ENCODE data around the gene DYRK1A. TPM values are rescaled to one million over a fixed set of nuclear protein-coding genes. Genes with fewer than 3 reads are reported as not detected.
A peak's percentile ranks its signal among the peaks of the same experiment; 100 is the strongest.

DYRK1A gene
- total and polyA plus RNA-seq, 10 of the 15 experiments (the other 5 are each of a cell fraction or from before 2014, with no cell fraction given) = 2.4 to 68.6 (median 30.7) TPM

GRCh38 chr21:37459575-37459974, 93.0 kb downstream of the DYRK1A start:
- POLR2A ChIA-PET = interaction anchor here (1.2 kb wide), 1 partner anchor 90 kb away, joined by 3 read pairs; no protein-coding TSS in a partner anchor
- FAIRE-seq (no peak), DNase-seq (ENCODE audit: low read depth, low spot score) (no peak), ATAC-seq (no peak)
- BruUV-seq (replicated peaks) = no TSS peak
- Histone ChIP-seq H3K4me3 (no peak overlapping the region), H3K27ac (ENCODE audit: control insufficient read depth, insufficient read depth) (no peak overlapping the region), H2AFZ (ENCODE audit: control insufficient read depth, low read depth, low read length) (no peak overlapping the region), H3K9me3 (replicated peaks; ENCODE audit: control insufficient read depth, insufficient read depth, low read length) (no peaks in the 10 kb centered on the region; the same call in 2 of the 3 replicates), H4K20me1 (ENCODE audit: control insufficient read depth, insufficient read depth) (peaks cover 8% of the 10 kb centered on the region; the same call in 1 of the 2 replicates), H3K9ac (ENCODE audit: control insufficient read depth, insufficient read depth, low read length) (no peak overlapping the region), H3K27me3 (replicated peaks in 1 of 2; ENCODE audit: control insufficient read depth in 2 of 2, insufficient read depth in 2 of 2, low read length in 1 of 2) (no peaks in the 10 kb centered on the region), H3K4me2 (ENCODE audit: control insufficient read depth, insufficient read depth) (no peak overlapping the region), H3K36me3 (ENCODE audit: control insufficient read depth in 2 of 2, insufficient read depth in 2 of 2, low read length in 1 of 2) (peaks cover 2 to 12% of the 10 kb centered on the region in 2 experiments; a peak in 3 of 4 replicates), H3K79me2 (ENCODE audit: control insufficient read depth, insufficient read depth, low read length) (peaks cover 90% of the 10 kb centered on the region), H3K4me1 (ENCODE audit: control insufficient read depth, insufficient read depth, low read length) (peaks cover 11% of the 10 kb centered on the region)
- SMC1A ChIA-PET (ENCODE audit: uncharacterized antibody, unreplicated experiment) = interaction anchor here (1.9 kb wide), 1 partner anchor 52 kb away, joined by 5 read pairs; no protein-coding TSS in a partner anchor
- 80% methylated on average over 4 of the region's 4 CpGs for WGBS (ENCODE audit: insufficient coverage, insufficient replicate concordance, low lambda C conversion rate, missing lambda C conversion rate)
- intact Hi-C loops (cut with micrococcal nuclease; ENCODE audit: unreplicated experiment) = no loop called here
- CTCF ChIA-PET = interaction anchor here (0.6 kb wide), 1 partner anchor 15 kb away, joined by 3 read pairs; no protein-coding TSS in a partner anchor
- no peak for TF ChIP-seq STAT1 (conservative IDR thresholded peaks at IDR 0.05)
- no peak for TF ChIP-seq ZNF384 (IDR thresholded peaks at IDR 0.05; ENCODE audit: borderline replicate concordance, low read depth, low read length)
- in situ Hi-C loops (cut with MboI) = no loop called here
- RAD21 ChIA-PET (ENCODE audit: unreplicated experiment) = no interaction called here

GRCh38 chr21:37460196-37460595, 93.6 kb downstream of the DYRK1A start:
- no peak overlapping the region for H3K27ac ChIP-seq (ENCODE audit: control insufficient read depth, insufficient read depth)
- ChIA-PET SMC1A (ENCODE audit: uncharacterized antibody, unreplicated experiment) (no interaction called here), CTCF (no interaction called here), RAD21 (ENCODE audit: unreplicated experiment) (interaction anchor here (1.1 kb wide), 1 partner anchor 104 kb away, joined by 4 read pairs; no protein-coding TSS in a partner anchor), POLR2A (no interaction called here)
- peaks cover 91% of the 10 kb centered on the region for H3K79me2 ChIP-seq (ENCODE audit: control insufficient read depth, insufficient read depth, low read length)
- no peak for ATAC-seq
- no peaks in the 10 kb centered on the region for H3K27me3 ChIP-seq (replicated peaks in 1 of 2; ENCODE audit: control insufficient read depth in 2 of 2, insufficient read depth in 2 of 2, low read length in 1 of 2)
- peaks cover 8% of the 10 kb centered on the region; the same call in 1 of the 2 replicates for H4K20me1 ChIP-seq (ENCODE audit: control insufficient read depth, insufficient read depth)
- H2AFZ ChIP-seq (ENCODE audit: control insufficient read depth, low read depth, low read length) = no peak overlapping the region
- no peak for FAIRE-seq
- no peak for TF ChIP-seq SMARCA5 (IDR thresholded peaks at IDR 0.05)
- TF ChIP-seq ZBTB33 (IDR thresholded peaks at IDR 0.05) = peak; percentile 54; the same call in 1 of the 2 replicates
- TF ChIP-seq CTCF (IDR thresholded peaks at IDR 0.05 in 2 of 3, conservative IDR thresholded peaks at IDR 0.05 in 1 of 3; ENCODE audit: control insufficient read depth in 2 of 3, extremely low read depth in 1 of 3, insufficient read depth in 1 of 3, low read depth in 3 of 3, low read length in 3 of 3) = 0 out of 6 replicates have a peak, but pooled peaks of 1 of the 3 experiments have one; percentile 8
- TF ChIP-seq ZBED1 (IDR thresholded peaks at IDR 0.05; ENCODE audit: borderline replicate concordance) = no peak
- no peak for DNase-seq (ENCODE audit: low read depth, low spot score)
- intact Hi-C loops (cut with micrococcal nuclease; ENCODE audit: unreplicated experiment) (loop anchor here (5.0 kb wide), 1 partner anchor 88 kb away; no protein-coding TSS in a partner anchor), in situ Hi-C loops (cut with MboI) (no loop called here)
- H3K36me3 ChIP-seq (ENCODE audit: control insufficient read depth in 2 of 2, insufficient read depth in 2 of 2, low read length in 1 of 2) = peaks cover 2 to 12% of the 10 kb centered on the region in 2 experiments; a peak in 3 of 4 replicates
- no peak overlapping the region for H3K9ac ChIP-seq (ENCODE audit: control insufficient read depth, insufficient read depth, low read length)
- BruUV-seq (replicated peaks) = no TSS peak
- H3K4me2 ChIP-seq (ENCODE audit: control insufficient read depth, insufficient read depth) = no peak overlapping the region
- no peak overlapping the region for H3K4me3 ChIP-seq
- no peaks in the 10 kb centered on the region; the same call in 2 of the 3 replicates for H3K9me3 ChIP-seq (replicated peaks; ENCODE audit: control insufficient read depth, insufficient read depth, low read length)
- peaks cover 11% of the 10 kb centered on the region for H3K4me1 ChIP-seq (ENCODE audit: control insufficient read depth, insufficient read depth, low read length)
- WGBS (ENCODE audit: insufficient coverage, insufficient replicate concordance, low lambda C conversion rate, missing lambda C conversion rate) = 82% methylated on average over 7 of the region's 7 CpGs

Data from GM12878 (cell line).